Measurements from ENCODE around the gene KAT7.

- TF ChIP-seq CTCF (IDR thresholded peaks at IDR 0.05; ENCODE audit: poor library complexity, severe bottlenecking) (no peak), POLR2AphosphoS5 (IDR thresholded peaks at IDR 0.05) (no peak), TAF1 (IDR thresholded peaks at IDR 0.05; ENCODE audit: low read depth) (no peak), REST (IDR thresholded peaks at IDR 0.05; ENCODE audit: borderline replicate concordance) (no peak), EP300 (conservative IDR thresholded peaks at IDR 0.05; ENCODE audit: poor library complexity, severe bottlenecking) (no peak), SMC3 (conservative IDR thresholded peaks at IDR 0.05; ENCODE audit: poor library complexity) (no peak), EZH2 (IDR thresholded peaks at IDR 0.05; ENCODE audit: borderline replicate concordance, insufficient read depth, low read length, poor library complexity, severe bottlenecking) (no peak), MXI1 (conservative IDR thresholded peaks at IDR 0.05; ENCODE audit: poor library complexity, severe bottlenecking) (no peak), RAD21 (conservative IDR thresholded peaks at IDR 0.05) (no peak)
Measured at GRCh38 chr17:49814781-49815529, 26.5 kb downstream of the KAT7 start.
